T-helper 2 cell treated with Interferon-gamma antibody and Interleukin-4, amounts not matched to agents 100 ng/mL and 5 ng/mL, for 36 hours (primary cell): Measurements from ENCODE around the gene KLHL14. TPM values are rescaled to one million over a fixed set of nuclear protein-coding genes. Genes with fewer than 3 reads are reported as not detected.
"Not testable (repeated sequence)": the region's sequence is repeated elsewhere in the genome, so short reads cannot be mapped to it uniquely, and the experiment has no call there.

Experiments used
- intact Hi-C: fragments of 100-400 bp; cut with micrococcal nuclease; formaldehyde crosslinking; loops from one replicate; pipeline ENCODE4 v1.15.1; 2023
- total RNA-seq: library from RNA; stranded (reverse); gene quantifications from 2 replicates; pipeline ENCODE4 v1.2.3, GENCODE V29; 2022

Gene KLHL14
- not detected in 2 replicates for total RNA-seq

GRCh38 chr18:32772581-32773381 is at the start of gene KLHL14:
KLHL14 (minus strand) TSS chr18:32773023; CDS start chr18:32770591, 2,432 bp downstream.
- intact Hi-C loops: no loop called here

- intact Hi-C loops: no loop called here
These were observed 49.4 kb upstream of the KLHL14 start for GRCh38 chr18:32822197-32822596.

- intact Hi-C loops: no loop called here
These were observed 43.1 kb upstream of the KLHL14 start for GRCh38 chr18:32815881-32816280.

- intact Hi-C loops: no loop called here
These were observed 39.5 kb upstream of the KLHL14 start for GRCh38 chr18:32812342-32812741.

- intact Hi-C loops: no loop called here
These were observed 37.5 kb upstream of the KLHL14 start for GRCh38 chr18:32810314-32810713.

GRCh38 chr18:32805354-32805753 is 32.5 kb upstream of the KLHL14 start:
- intact Hi-C loops: no loop called here

- intact Hi-C loops: no loop called here
These were observed 31.5 kb upstream of the KLHL14 start for GRCh38 chr18:32804134-32804888.

GRCh38 chr18:32803568-32803967 is 30.7 kb upstream of the KLHL14 start:
- intact Hi-C loops: no loop called here

- intact Hi-C loops: no loop called here
These were observed 30.0 kb upstream of the KLHL14 start for GRCh38 chr18:32802591-32803451.

- intact Hi-C loops: no loop called here
These were observed 28.4 kb upstream of the KLHL14 start for GRCh38 chr18:32801228-32801627.

GRCh38 chr18:32798209-32798960 is 25.6 kb upstream of the KLHL14 start:
- intact Hi-C loops: no loop called here

GRCh38 chr18:32794667-32795066 is 21.8 kb upstream of the KLHL14 start:
- intact Hi-C loops: not testable (repeated sequence)

- intact Hi-C loops: no loop called here
These were observed 6.2 kb upstream of the KLHL14 start for GRCh38 chr18:32779010-32779409.

GRCh38 chr18:32777049-32777448 is 4.2 kb upstream of the KLHL14 start:
- intact Hi-C loops: no loop called here

- intact Hi-C loops: no loop called here
These were observed 3.7 kb upstream of the KLHL14 start for GRCh38 chr18:32776561-32776960.

- intact Hi-C loops: no loop called here
These were observed 2.8 kb upstream of the KLHL14 start for GRCh38 chr18:32775628-32776027.

- intact Hi-C loops: no loop called here
These were observed 524 bp upstream of the KLHL14 start for GRCh38 chr18:32773382-32773712.

- intact Hi-C loops: no loop called here
These were observed 797 bp downstream of the KLHL14 start for GRCh38 chr18:32771871-32772580.

- intact Hi-C loops: no loop called here
These were observed 1.6 kb downstream of the KLHL14 start for GRCh38 chr18:32771169-32771751.

GRCh38 chr18:32770666-32771168 is 2.1 kb downstream of the KLHL14 start:
- intact Hi-C loops: no loop called here
